Lung (tissue), 12 donors: Measurements from ENCODE around the gene CD34. TPM values are rescaled to one million over a fixed set of nuclear protein-coding genes. Genes with fewer than 3 reads are reported as not detected.
A peak's percentile ranks its signal among the peaks of the same experiment; 100 is the strongest.

Experiments used
- ATAC-seq: fragments of 200-7000 bp; cut with Tn5 transposase; one replicate; pipeline ENCODE4 v1.9.1; 2020; ENCODE audit warnings: moderate number of reproducible peaks; ENCODE audit not compliant: insufficient read depth, low FRiP score
- DNase-seq, 3 donors: peaks; one replicate each; pipeline ENCODE4 v3.0.0-alpha.2; 2013 to 2017
- H3K27ac ChIP-seq, 2 donors: one replicate each; pipeline ENCODE4 v1.5.1; 2013; ENCODE audit warnings: mild to moderate bottlenecking in 2 of 2, moderate library complexity in 2 of 2, control low read depth in 1 of 2, inconsistent platforms in 1 of 2, low read depth in 1 of 2, low read length in 1 of 2
- H3K27me3 ChIP-seq, 3 donors: one replicate each; pipeline ENCODE4 v1.5.1; 2013; ENCODE audit warnings: low read length in 2 of 3; ENCODE audit not compliant: control insufficient read depth in 3 of 3, insufficient read depth in 3 of 3
- H3K36me3 ChIP-seq, 4 donors: one replicate each; pipeline ENCODE4 v1.5.1; 2013; ENCODE audit warnings: low read length in 4 of 4, mild to moderate bottlenecking in 1 of 4, moderate library complexity in 1 of 4; ENCODE audit not compliant: control insufficient read depth in 4 of 4, insufficient read depth in 4 of 4
- H3K4me1 ChIP-seq, 5 donors: one replicate each; pipeline ENCODE4 v1.5.1; 2013; ENCODE audit warnings: low read length in 5 of 5, mild to moderate bottlenecking in 2 of 5, moderate library complexity in 1 of 5; ENCODE audit not compliant: control insufficient read depth in 5 of 5, insufficient read depth in 5 of 5
- H3K4me3 ChIP-seq: one replicate; pipeline ENCODE4 v1.5.1; 2013; ENCODE audit warnings: mild to moderate bottlenecking, control low read depth, moderate library complexity
- H3K9ac ChIP-seq, 2 donors: one replicate each; pipeline ENCODE4 v1.5.1; 2013; ENCODE audit warnings: low read length in 2 of 2, control low read depth in 1 of 2; ENCODE audit not compliant: insufficient read depth in 1 of 2
- H3K9me3 ChIP-seq, 4 donors: one replicate each; pipeline ENCODE4 v1.5.1; 2013; ENCODE audit warnings: low read length in 3 of 4, mild to moderate bottlenecking in 1 of 4, moderate library complexity in 1 of 4; ENCODE audit not compliant: control insufficient read depth in 4 of 4, insufficient read depth in 3 of 4
- WGBS, 2 donors: extraction: QIAGEN DNeasy Blood & Tissue Kit; methylation state at CpG; one replicate each; pipeline ENCODE4 v1.1.7; 2013; 5-methylcytosine and 5-hydroxymethylcytosine counted together
- polyA plus RNA-seq, 2 donors: library from polyadenylated mRNA; stranded (reverse); fragments of 200-250 nt; gene quantifications; one replicate each; pipeline ENCODE4 v1.2.1, GENCODE V29; 2013
- total RNA-seq, 2 donors: library from RNA; depleted of rRNA in 1 of 2; stranded (reverse); fragments of >200 nt in 1 of 2; gene quantifications; one replicate each; pipeline ENCODE4 v1.2.1, GENCODE V29; 2014 to 2021
- TF ChIP-seq, protein P1 (sequence below): IDR thresholded peaks from 2 replicates; pipeline ENCODE4 v1.5.1; 2012; ENCODE audit warnings: mild to moderate bottlenecking; ENCODE audit errors: control extremely low read depth, extremely low read depth
- donor health status: control.
- donor health status: control.
- donor health status: Bipolar disorder and iron deficiency.
- donor health status: healthy.
- donor health status: DM: yes; HTN: yes; CAD: no.

Gene CD34
- total and polyA plus RNA-seq, 4 donors, result 23.6 to 81.9 (median 37.1) TPM

DNA sequence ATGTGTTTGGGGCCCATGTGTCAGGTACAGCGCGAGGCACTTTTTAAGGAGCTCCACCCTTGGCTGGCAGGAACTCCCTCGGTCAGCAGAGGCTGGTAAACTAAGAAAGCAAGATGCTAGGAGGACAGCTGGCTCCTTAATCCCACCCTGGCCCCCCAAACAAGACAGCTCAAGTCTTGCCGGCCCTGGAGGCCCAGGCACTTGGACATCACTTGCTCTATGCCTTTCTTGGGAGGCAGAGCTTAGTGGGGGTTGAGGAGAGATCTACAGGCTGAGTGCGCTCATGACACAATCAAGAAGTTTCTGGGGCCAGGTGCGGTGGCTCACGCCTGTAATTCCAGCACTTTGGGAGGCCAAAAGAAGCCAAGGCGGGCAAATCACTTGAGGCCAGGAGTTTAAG is 78.1 kb downstream of the CD34 start:
- WGBS, 2 donors, result 89 to 93% methylated on average over 8 of the region's 8 CpGs
- Histone ChIP-seq H3K4me1 (peaks cover 0 to 40% (median 4%) of the 10 kb centered on the region in 5 donors), H3K9ac (no peak overlapping the region), H3K9me3 (no peaks in the 10 kb centered on the region), H3K4me3 (no peak overlapping the region), H3K27me3 (no peaks in the 10 kb centered on the region), H3K36me3 (no peaks in the 10 kb centered on the region), H3K27ac (peak overlapping the region in 1 of 2 donors; percentile 65)
- ATAC-seq (no peak), DNase-seq (no peak)
- TF ChIP-seq, protein P1, sequence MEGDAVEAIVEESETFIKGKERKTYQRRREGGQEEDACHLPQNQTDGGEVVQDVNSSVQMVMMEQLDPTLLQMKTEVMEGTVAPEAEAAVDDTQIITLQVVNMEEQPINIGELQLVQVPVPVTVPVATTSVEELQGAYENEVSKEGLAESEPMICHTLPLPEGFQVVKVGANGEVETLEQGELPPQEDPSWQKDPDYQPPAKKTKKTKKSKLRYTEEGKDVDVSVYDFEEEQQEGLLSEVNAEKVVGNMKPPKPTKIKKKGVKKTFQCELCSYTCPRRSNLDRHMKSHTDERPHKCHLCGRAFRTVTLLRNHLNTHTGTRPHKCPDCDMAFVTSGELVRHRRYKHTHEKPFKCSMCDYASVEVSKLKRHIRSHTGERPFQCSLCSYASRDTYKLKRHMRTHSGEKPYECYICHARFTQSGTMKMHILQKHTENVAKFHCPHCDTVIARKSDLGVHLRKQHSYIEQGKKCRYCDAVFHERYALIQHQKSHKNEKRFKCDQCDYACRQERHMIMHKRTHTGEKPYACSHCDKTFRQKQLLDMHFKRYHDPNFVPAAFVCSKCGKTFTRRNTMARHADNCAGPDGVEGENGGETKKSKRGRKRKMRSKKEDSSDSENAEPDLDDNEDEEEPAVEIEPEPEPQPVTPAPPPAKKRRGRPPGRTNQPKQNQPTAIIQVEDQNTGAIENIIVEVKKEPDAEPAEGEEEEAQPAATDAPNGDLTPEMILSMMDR, result no peak

DNA sequence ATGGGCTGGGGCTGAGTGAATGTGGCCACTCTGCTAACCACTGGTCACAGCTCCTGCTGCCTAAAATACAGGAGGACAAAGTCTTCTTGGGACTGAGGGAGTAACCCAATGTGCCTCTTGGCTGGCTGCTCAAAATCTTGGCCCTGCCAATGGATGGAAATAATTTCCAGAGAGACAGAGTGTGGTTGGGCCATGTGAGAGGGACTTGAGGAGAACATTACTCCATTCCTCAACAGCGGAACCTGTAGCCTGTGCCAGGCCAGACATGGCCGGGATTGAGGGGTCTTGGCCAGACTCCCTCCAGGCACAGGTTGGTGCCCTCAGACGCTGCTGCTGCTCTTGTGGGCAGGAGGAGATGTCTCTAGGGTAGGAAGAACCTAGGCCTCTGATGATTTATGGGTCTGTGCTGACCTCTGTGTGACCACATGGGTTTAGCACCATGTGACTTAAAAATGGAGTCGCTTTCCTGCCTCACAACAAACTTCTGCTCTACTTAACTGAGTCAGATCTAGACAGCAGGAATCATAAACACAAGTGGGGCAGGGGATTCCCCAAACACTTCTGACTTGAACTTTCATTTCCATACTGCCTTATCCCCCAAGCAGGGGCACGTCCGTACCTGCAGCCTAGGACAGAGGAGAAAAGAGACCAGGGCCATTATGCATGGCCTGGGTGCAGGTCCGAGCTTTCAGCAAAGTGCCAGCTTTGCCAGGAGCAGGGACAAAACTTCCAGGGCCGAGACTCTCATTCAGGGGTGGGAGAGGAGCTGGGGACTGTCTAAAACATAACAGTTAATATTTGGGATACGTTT is 79.2 kb downstream of the CD34 start:
- H3K27me3 ChIP-seq, result no peaks in the 10 kb centered on the region
- WGBS, 2 donors, result 51 to 59% methylated on average over 9 of the region's 9 CpGs
- DNase-seq, result no peak
- no peak overlapping the region for H3K4me3 ChIP-seq
- no peak for ATAC-seq
- H3K36me3 ChIP-seq, result no peaks in the 10 kb centered on the region
- H3K4me1 ChIP-seq, result peaks cover 0 to 36% (median 7%) of the 10 kb centered on the region in 5 donors
- TF ChIP-seq, protein P1, result no peak
- H3K9me3 ChIP-seq, result no peaks in the 10 kb centered on the region
- peak overlapping the region; percentile 64 to 82 for H3K27ac ChIP-seq
- no peak overlapping the region for H3K9ac ChIP-seq

Other genes starting within 250 kb of the CD34 start
- gene CD46, start 159.1 kb downstream of the CD34 start, total RNA-seq, result 100 to 1,000 TPM; 267 to 420 TPM
- gene CD46, start 159.1 kb downstream of the CD34 start, polyA plus RNA-seq, result 100 to 1,000 TPM; 157 to 162 TPM